GM18502 (cell line): ENCODE measurements around the gene TPSB2.
"Not testable (repeated sequence)": the region's sequence is repeated elsewhere in the genome, so short reads cannot be mapped to it uniquely, and the experiment has no call there.

Source experiments
- ATAC-seq: cut with Tn5 transposase; IDR thresholded peaks from one replicate; pipeline ENCODE4 v1.9.1; 2021; ENCODE audit warnings: mild to moderate bottlenecking; ENCODE audit not compliant: unreplicated experiment, poor library complexity

The TPSB2 gene

DNA sequence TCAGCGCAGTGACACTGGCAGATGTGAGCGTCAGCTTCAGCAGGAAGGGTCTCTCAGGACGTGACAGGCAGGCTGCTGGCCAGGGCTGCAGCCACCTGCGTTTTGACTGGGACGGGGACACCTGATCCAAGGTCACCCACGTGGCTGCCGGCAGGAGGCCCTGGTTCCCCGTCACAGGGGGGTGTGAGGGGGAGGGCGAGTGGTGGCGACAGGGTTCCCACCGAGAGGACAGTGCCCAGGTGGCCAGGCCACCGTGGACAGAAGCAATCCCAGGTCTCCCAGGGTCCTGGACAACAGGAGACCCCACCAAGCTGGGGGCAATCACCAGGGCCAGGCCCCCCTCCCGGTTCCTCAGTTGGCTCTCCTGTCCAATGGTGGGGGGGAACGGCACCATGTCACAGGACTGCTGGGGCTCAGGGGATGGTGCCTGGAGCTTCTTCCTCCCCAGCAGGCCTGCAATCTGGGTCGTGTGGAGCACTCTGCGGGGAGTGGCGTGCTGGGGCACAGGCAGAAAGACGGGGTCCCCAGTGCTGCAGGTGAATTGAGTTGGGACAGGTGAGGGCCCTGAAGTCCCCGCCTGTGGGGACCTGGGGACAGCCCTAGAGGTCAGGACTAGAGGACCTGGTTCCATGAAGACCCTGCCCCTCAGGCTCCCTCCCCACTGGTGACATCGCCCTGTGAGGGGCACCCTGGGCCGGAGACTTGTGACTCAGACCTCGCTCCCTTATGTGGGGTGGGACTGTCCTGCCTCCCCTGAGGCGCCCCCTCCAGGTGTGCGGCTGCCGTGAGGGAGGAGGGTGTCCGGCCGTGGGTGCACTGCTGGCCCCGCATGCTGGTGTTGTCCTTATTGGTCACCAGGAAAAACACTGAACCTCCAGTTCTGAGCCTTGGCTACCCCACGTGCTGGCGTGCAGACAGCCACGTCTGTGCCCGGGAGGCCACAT is 14.2 kb upstream of the TPSB2 start:
- ATAC-seq: not testable (repeated sequence)

GRCh38 chr16:1243363-1243762 is 13.4 kb upstream of the TPSB2 start:
- not testable (repeated sequence) for ATAC-seq

GRCh38 chr16:1241081-1241480 is 11.1 kb upstream of the TPSB2 start:
- not testable (repeated sequence) for ATAC-seq

DNA sequence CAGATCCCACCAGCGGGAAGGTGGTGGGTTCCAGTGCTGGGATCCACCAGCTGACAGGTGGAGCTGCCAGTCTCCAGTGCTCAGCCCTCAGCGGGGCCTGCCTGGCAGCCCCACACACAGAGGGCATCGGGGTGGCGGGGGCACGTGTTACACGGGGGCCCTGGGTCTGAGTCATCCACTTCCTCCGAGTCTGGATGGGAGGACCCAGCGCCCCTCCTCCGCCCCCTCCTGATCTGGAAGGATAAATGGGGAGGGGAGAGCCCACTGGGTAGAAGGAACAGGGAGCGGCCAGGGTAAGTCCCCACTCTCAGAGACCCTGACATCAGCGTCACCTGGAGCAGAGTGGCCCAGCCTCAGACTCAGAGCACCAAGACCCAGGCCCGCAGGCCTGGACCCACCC is 10.5 kb upstream of the TPSB2 start, which contains the start of gene TPSAB1:
TPSAB1 (plus strand) TSS at position 270 of the 400 bp plus-strand sequence. CDS start 234 bp downstream, outside the sequence.
- not testable (repeated sequence) for ATAC-seq

DNA sequence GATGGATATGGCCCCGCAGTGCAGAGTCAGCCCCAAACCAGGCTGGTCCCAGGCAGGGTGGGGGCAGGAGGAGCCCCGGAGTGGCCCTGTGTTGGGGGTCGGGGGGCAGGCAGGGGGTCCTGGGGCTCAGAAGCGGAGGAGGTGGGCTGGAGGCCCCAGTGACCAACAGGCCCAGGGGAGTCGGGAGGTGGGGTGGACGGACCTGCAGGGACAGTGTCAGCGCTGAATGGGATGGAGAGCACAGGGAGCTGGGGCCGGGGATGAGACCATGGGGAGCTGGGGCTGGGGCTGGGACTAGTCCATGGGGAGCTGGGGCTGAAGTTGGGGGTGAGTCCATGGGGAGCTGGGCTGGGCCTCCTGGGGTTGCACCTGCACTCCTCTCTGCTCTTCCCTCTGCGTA is 9.6 kb upstream of the TPSB2 start:
- ATAC-seq: not testable (repeated sequence)

- not testable (repeated sequence) for ATAC-seq
Observed at GRCh38 chr16:1238909-1239308, 8.9 kb upstream of the TPSB2 start.

GRCh38 chr16:1237990-1238389 is 8.0 kb upstream of the TPSB2 start:
- ATAC-seq: no peak

- ATAC-seq: not testable (repeated sequence)
Observed at GRCh38 chr16:1236659-1237058, 6.7 kb upstream of the TPSB2 start.

- ATAC-seq: not testable (repeated sequence)
Observed at GRCh38 chr16:1232049-1232748, 2.2 kb upstream of the TPSB2 start.

GRCh38 chr16:1231301-1231700 is 1.3 kb upstream of the TPSB2 start:
- not testable (repeated sequence) for ATAC-seq

GRCh38 chr16:1230471-1231212 is 658 bp upstream of the TPSB2 start:
- ATAC-seq: not testable (repeated sequence)

GRCh38 chr16:1229476-1229875 is 508 bp downstream of the TPSB2 start:
- not testable (repeated sequence) for ATAC-seq

DNA sequence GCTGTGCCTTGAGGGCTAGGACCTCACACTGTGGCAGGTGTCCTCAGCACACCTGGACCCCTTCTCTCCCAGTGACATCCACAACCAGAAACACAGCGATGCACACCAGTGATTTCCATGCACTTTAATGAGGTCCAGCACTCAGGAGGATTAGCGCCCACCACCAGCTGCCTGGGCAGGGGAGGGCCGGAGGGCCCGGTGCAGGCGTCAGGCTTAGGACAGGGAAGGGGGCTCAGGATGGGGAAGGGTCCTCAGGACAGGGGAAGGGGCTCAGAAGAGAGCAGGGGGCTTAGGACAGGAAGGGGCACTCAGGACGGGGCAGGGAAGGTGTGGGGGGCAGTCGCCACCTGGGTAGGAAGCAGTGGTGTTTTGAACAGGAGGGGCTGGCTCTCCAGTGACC is 1.8 kb downstream of the TPSB2 start:
- not testable (repeated sequence) for ATAC-seq

DNA sequence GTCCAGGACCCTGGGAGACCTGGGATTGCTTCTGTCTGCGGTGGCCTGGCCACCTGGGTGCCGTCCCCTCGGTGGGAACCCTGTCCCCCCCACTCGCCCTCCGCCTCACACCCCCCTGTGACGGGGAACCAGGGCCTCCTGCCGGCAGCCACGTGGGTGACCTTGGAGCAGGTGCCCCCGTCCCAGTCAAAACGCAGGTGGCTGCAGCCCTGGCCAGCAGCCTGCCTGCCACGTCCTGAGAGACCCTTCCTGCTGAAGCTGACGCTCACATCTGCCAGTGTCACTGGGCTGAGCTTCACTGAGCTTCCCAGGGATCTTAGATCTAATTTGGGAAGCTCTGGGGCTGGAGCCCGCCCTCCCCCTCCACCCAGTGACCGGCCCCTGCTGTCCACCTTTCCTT is 3.3 kb downstream of the TPSB2 start:
- ATAC-seq: not testable (repeated sequence)

DNA sequence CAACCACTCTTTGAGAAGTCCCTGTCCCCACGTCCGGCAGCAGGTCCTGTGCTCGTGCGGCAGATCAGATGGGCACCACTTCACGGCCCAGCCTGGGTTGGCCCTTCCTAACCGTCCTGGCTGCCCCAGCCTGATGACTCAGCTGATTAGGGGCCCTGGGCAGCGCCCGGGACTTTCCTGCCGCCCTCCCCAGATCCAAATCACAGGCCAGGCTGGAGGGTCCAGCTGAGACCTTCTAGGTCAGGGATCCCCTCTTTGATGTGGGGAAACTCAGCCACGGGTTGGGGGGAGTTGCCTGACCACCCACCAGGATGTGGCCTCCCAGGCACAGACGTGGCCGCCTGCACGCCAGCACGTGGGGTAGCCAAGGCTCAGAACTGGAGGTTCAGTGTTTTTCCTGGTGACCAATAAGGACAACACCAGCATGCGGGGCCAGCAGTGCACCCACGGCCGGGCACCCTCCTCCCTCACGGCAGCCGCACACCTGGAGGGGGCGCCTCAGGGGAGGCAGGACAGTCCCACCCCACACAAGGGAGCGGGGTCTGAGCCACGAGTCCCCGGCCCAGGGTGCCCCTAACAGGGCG is 4.2 kb downstream of the TPSB2 start:
- ATAC-seq: not testable (repeated sequence)

DNA sequence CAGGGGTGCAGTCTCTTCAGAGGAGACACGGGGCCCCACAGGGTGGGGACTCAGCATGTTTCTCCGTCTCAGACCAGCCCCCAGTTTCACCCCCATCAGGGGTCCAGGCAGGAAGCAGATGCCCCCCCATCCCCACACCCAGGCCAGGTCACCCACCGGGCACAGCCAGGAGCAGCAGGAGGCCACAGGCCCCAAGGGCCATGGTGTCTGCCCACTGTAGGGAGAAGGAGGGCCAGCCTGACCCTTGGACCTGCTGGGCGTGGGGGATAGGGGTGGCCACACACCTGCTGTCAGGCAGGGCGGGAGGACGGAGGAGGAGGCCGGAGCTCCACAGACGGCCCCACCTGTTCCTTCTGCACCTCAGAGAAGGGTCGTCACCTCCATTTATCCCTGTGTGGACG is 4.9 kb downstream of the TPSB2 start, which contains the start of gene TPSG1:
TPSG1 (minus strand) TSS at position 218 of the 401 bp plus-strand sequence; CDS start at position 202, 16 bp downstream.
- no peak for ATAC-seq

- ATAC-seq: no peak
Observed at GRCh38 chr16:1224558-1224957, 5.4 kb downstream of the TPSB2 start.

DNA sequence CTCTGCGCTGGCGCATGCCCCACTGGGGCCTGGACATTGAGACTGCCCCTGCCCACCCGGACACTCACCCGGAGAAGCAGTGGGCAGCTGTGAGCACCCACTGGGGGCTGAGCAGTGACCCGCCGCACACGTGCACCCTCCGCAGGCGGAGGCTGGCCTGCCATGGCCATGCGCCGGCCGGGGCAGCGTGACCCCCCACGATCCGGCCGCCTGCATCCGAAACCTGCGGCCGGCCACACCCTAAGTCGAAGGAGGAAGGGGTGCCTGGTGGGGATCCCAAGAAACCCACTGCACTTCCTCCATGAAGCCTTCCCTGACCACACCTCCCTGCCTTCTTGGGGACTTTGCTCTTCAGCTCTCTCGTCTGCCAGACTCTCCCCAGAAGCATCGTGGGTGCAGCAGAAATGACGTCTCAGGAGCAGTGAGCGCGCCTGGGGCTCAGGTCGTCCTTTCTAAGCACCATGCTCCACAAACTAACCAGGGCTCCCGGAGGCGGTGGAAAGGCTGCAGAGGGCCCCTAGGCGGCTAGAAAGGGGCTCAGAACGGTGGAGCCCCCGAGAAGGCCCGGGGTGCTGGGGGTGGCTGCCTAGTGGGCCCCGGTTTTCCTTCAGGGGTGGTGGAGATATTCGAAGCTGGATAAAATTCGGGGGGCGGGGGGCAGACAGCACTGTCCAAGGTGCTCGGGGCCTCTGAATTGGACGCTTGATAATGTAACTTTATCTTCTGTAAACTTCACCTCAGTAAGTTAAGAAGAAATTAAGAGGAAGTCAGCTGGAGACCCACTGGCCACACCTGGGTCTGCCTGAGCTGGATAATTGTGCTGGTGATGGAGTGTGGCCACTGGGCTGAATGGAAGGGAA is 6.4 kb downstream of the TPSB2 start:
- no peak for ATAC-seq
